Activated CD4-positive, alpha-beta T cell treated with anti-CD3 and anti-CD28 coated beads, Interleukin-2, Interleukin-4, amounts not matched to agents 100 ng/mL and 50 ng/mL, durations not matched to agents 16 hours and 8 hours (primary cell): Measurements from ENCODE around the gene IL26.

Source experiments
- DNase-seq: peaks from one replicate; pipeline ENCODE4 v3.0.0-alpha.2; 2020; ENCODE audit warnings: low spot score

IL26 gene

DNA sequence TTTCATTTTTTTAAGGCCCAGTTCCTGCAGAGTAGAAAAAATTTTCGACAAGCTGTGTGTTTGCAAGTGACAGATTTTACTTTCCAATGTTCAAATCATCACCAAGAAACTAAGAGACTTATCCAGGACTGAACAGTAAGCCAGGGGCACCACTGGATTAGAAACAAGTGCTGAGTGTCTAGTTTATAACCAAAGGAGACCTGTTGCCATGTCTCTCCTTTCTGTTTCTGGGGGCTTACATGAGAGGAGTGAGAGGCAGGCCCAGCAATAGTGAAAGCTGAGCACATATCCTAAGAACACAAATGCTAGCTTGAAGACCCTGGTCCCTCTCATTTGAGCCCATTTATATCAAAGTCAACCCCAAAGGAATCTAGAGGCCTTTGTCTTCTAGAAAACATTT lies 69.0 kb downstream of the IL26 start:
- no peak for DNase-seq

DNA sequence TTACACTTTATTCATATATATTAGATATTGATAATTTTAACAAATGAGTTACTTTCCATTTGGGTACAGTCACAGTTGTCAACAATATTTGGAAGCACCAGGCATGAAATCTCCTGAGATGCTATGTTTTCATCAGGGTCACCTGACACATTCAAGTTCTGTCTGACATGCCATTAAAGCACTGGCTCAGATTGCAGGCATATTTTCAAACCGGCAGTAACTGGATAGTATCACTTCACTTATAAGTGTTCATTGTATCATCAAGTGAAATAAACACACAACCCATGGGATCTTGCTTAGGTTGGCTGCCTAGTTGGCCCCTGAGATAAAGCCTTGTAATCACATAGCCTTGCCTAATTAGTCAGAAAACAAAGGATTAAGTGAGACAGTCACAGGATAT lies 70.8 kb downstream of the IL26 start:
- no peak for DNase-seq
